DMS53 (cell line): ENCODE data around the gene TESK1.
A peak's percentile ranks its signal among the peaks of the same experiment; 100 is the strongest.
"Not testable (repeated sequence)": the region's sequence is repeated elsewhere in the genome, so short reads cannot be mapped to it uniquely, and the experiment has no call there.

Source experiments
- DNase-seq: peaks from one replicate; lab custom pipeline; 2025; lab: John Stamatoyannopoulos, UW

Gene TESK1

GRCh38 chr9:35615981-35616680, 11.1 kb downstream of the TESK1 start:
- DNase-seq, result no peak

- DNase-seq, result peak; percentile 68
Observed at GRCh38 chr9:35616681-35617459, 11.8 kb downstream of the TESK1 start.

- no peak for DNase-seq
Observed at GRCh38 chr9:35617548-35617947, 12.5 kb downstream of the TESK1 start.

- no peak for DNase-seq
Observed at GRCh38 chr9:35618325-35618727, 13.3 kb downstream of the TESK1 start, which contains the start of gene CD72. Gene CD72 (minus strand): TSS chr9:35618413. CDS start chr9:35618303, 110 bp downstream.

- DNase-seq, result no peak
Observed at GRCh38 chr9:35618854-35619799, 14.1 kb downstream of the TESK1 start.

GRCh38 chr9:35619800-35620158, 14.7 kb downstream of the TESK1 start:
- DNase-seq, result no peak

GRCh38 chr9:35627575-35627974, 22.5 kb downstream of the TESK1 start:
- no peak for DNase-seq

GRCh38 chr9:35628389-35628991, 23.4 kb downstream of the TESK1 start:
- DNase-seq, result no peak

GRCh38 chr9:35629597-35629996, 24.5 kb downstream of the TESK1 start:
- DNase-seq, result no peak

- DNase-seq, result no peak
Observed at GRCh38 chr9:35635730-35636129, 30.7 kb downstream of the TESK1 start.

GRCh38 chr9:35636135-35636876, 31.2 kb downstream of the TESK1 start:
- no peak for DNase-seq

GRCh38 chr9:35636877-35637246, 31.8 kb downstream of the TESK1 start:
- DNase-seq, result not testable (repeated sequence)

GRCh38 chr9:35637427-35637955, 32.4 kb downstream of the TESK1 start:
- DNase-seq, result not testable (repeated sequence)

- DNase-seq, result not testable (repeated sequence)
Observed at GRCh38 chr9:35638751-35639150, 33.7 kb downstream of the TESK1 start.

- DNase-seq, result not testable (repeated sequence)
Observed at GRCh38 chr9:35639225-35639624, 34.2 kb downstream of the TESK1 start.

GRCh38 chr9:35639631-35640030, 34.6 kb downstream of the TESK1 start:
- DNase-seq, result no peak

GRCh38 chr9:35640431-35640830, 35.4 kb downstream of the TESK1 start:
- not testable (repeated sequence) for DNase-seq

- DNase-seq, result not testable (repeated sequence)
Observed at GRCh38 chr9:35641478-35641877, 36.4 kb downstream of the TESK1 start.

- DNase-seq, result no peak
Observed at GRCh38 chr9:35643046-35643445, 38.0 kb downstream of the TESK1 start.

GRCh38 chr9:35645736-35646135, 40.7 kb downstream of the TESK1 start:
- DNase-seq, result not testable (repeated sequence)

GRCh38 chr9:35646153-35646532, 41.1 kb downstream of the TESK1 start:
- peak; percentile 75 for DNase-seq
